ENCODE results near the gene RAB40C. TPM values are rescaled to one million over a fixed set of nuclear protein-coding genes. Genes with fewer than 3 reads are reported as not detected.

The RAB40C gene
- total and polyA plus RNA-seq, 2 experiments from 2014 or later = 9.5 to 18.8 TPM

DNA sequence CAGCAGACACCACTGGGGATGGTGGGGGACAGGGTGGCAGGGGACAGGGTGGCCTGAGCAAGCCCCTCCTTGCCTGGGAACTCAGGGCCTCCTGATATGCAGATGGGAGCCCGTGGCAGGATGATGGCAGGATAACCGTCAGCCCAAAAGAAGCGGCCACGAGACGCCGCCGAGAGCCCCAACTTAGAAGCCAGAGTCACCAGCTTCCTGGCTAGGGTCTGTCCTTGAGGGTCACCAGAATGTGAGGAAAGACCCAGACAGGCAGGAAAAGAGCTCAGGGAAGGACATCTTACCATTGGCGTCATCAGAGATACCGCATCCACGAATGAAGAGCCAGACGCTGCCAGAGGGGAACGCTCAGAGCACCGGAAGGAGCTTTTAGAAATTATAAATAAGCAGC lies 19.4 kb downstream of the RAB40C start:
- Histone ChIP-seq H3K4me1 (ENCODE audit: insufficient read depth) (no peaks in the 10 kb centered on the region), H3K9me3 (ENCODE audit: low read depth) (no peaks in the 10 kb centered on the region), H4K20me1 (ENCODE audit: insufficient read depth) (no peaks in the 10 kb centered on the region), H3K27ac (no peak overlapping the region), H3K27me3 (replicated peaks; ENCODE audit: insufficient read depth) (no peaks in the 10 kb centered on the region), H3F3A (ENCODE audit: insufficient read depth) (no peaks in the 10 kb centered on the region), H3K9ac (no peak overlapping the region), H3K9me2 (ENCODE audit: insufficient read depth) (no peaks in the 10 kb centered on the region), H3K36me3 (ENCODE audit: low read depth) (no peaks in the 10 kb centered on the region), H3K4me2 (ENCODE audit: unreplicated experiment) (no peak overlapping the region), H3K79me2 (ENCODE audit: insufficient read depth) (peaks cover 35% of the 10 kb centered on the region), H3K4me3 (no peak overlapping the region), H2AFZ (no peak overlapping the region)
- 93 to 95% methylated on average over 11 to 13 of the region's 13 CpGs for WGBS, 2 experiments (ENCODE audit: low coverage in 1 of 2, low lambda C conversion rate in 2 of 2, missing lambda C conversion rate in 2 of 2)
- DNase-seq = no peak
- TF ChIP-seq EZH2 (IDR thresholded peaks at IDR 0.05; ENCODE audit: insufficient read depth, poor library complexity, severe bottlenecking) (no peak), EZH2phosphoT487 (IDR thresholded peaks at IDR 0.05; ENCODE audit: insufficient read depth, low read depth) (no peak)
- in situ Hi-C loops (cut with MboI) = no loop called here

DNA sequence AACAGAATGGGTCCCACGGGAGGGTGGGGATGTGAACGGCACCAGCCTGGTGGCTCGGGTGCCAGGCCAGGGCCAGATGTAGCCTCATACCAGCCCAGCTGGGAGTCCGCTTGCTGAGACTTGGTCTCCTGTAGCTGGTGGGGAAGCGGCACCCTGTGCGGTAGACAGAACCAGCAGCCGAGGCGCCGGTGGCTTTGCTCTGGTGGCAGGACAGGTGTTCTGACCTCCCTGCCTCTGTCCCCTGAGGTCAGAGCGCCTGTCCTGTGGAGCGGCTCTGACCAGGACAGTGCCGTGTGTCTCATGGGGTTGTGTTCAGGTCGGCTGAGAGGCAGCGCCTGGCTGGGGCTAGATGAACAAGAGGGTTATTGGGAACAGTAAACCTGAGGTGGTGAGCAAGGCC lies 20.1 kb downstream of the RAB40C start:
- Histone ChIP-seq H3K9me3 (ENCODE audit: low read depth) (no peaks in the 10 kb centered on the region), H3K79me2 (ENCODE audit: insufficient read depth) (peaks cover 32% of the 10 kb centered on the region), H3K4me2 (ENCODE audit: unreplicated experiment) (no peak overlapping the region), H3K27ac (no peak overlapping the region), H2AFZ (no peak overlapping the region), H4K20me1 (ENCODE audit: insufficient read depth) (no peaks in the 10 kb centered on the region), H3K9ac (no peak overlapping the region), H3K4me1 (ENCODE audit: insufficient read depth) (no peaks in the 10 kb centered on the region), H3K27me3 (replicated peaks; ENCODE audit: insufficient read depth) (no peaks in the 10 kb centered on the region), H3K4me3 (no peak overlapping the region), H3K9me2 (ENCODE audit: insufficient read depth) (no peaks in the 10 kb centered on the region), H3F3A (ENCODE audit: insufficient read depth) (no peaks in the 10 kb centered on the region), H3K36me3 (ENCODE audit: low read depth) (no peaks in the 10 kb centered on the region)
- TF ChIP-seq EZH2 (IDR thresholded peaks at IDR 0.05; ENCODE audit: insufficient read depth, poor library complexity, severe bottlenecking) (no peak), EZH2phosphoT487 (IDR thresholded peaks at IDR 0.05; ENCODE audit: insufficient read depth, low read depth) (no peak)
- no peak for DNase-seq
- 84 to 89% methylated on average over 12 to 13 of the region's 14 CpGs for WGBS, 2 experiments (ENCODE audit: low coverage in 1 of 2, low lambda C conversion rate in 2 of 2, missing lambda C conversion rate in 2 of 2)
- in situ Hi-C loops (cut with MboI) = no loop called here

DNA sequence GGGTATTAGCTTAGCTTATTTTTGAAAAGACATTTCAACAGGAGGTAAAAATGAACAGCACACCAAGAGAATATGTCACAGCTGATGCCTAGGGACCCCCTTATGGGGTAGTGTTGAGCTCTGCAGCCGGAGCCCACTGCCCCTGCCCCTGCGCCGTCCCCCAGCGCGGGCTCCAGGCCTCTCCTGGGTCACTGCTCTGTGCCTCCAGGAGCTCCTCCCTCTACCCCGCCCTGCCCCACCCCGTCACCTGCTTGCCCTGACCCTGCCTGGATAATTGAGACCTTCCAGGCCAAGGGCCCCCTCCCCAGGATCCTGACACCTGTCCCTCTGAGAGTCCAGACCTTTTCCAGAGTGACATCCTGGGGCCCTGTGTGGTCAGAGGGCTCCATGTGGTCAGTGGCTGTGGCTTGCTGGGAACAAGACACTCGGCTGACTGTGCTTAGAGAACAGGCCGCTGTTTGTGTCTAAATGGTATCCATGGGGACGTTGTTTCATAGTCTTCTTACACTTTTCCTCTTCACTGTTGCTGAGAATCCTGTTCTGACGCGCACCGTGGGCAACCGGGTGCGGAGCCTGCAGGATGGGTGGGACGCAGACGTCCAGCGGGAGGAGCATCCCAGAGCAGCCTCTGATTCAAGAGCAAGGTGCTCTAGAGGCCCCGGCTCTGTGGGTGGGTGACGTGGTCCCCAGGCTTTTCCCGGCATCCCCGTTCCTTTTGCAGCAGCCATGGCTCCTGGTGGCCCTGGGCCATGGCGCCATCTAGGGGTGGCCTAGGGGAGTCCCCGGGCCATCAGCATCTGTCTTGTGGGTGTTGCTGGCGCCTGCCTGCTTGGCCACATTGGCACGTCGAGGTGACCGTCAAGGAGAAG lies 20.9 kb downstream of the RAB40C start:
- H3F3A ChIP-seq (ENCODE audit: insufficient read depth) = no peaks in the 10 kb centered on the region
- H3K4me2 ChIP-seq (ENCODE audit: unreplicated experiment) = no peak overlapping the region
- no peaks in the 10 kb centered on the region for H4K20me1 ChIP-seq (ENCODE audit: insufficient read depth)
- H3K36me3 ChIP-seq (ENCODE audit: low read depth) = no peaks in the 10 kb centered on the region
- WGBS, 2 experiments (ENCODE audit: low coverage in 1 of 2, low lambda C conversion rate in 2 of 2, missing lambda C conversion rate in 2 of 2) = 78 to 82% methylated on average over 26 to 28 of the region's 28 CpGs
- peaks cover 30% of the 10 kb centered on the region for H3K79me2 ChIP-seq (ENCODE audit: insufficient read depth)
- no peak overlapping the region for H3K27ac ChIP-seq
- in situ Hi-C loops (cut with MboI) = no loop called here
- H3K4me3 ChIP-seq = no peak overlapping the region
- H2AFZ ChIP-seq = no peak overlapping the region
- TF ChIP-seq EZH2phosphoT487 (IDR thresholded peaks at IDR 0.05; ENCODE audit: insufficient read depth, low read depth) (no peak), EZH2 (IDR thresholded peaks at IDR 0.05; ENCODE audit: insufficient read depth, poor library complexity, severe bottlenecking) (no peak)
- no peak overlapping the region for H3K9ac ChIP-seq
- no peaks in the 10 kb centered on the region for H3K9me3 ChIP-seq (ENCODE audit: low read depth)
- H3K4me1 ChIP-seq (ENCODE audit: insufficient read depth) = no peaks in the 10 kb centered on the region
- H3K9me2 ChIP-seq (ENCODE audit: insufficient read depth) = no peaks in the 10 kb centered on the region
- no peaks in the 10 kb centered on the region for H3K27me3 ChIP-seq (replicated peaks; ENCODE audit: insufficient read depth)
- DNase-seq = peak; percentile 52

DNA sequence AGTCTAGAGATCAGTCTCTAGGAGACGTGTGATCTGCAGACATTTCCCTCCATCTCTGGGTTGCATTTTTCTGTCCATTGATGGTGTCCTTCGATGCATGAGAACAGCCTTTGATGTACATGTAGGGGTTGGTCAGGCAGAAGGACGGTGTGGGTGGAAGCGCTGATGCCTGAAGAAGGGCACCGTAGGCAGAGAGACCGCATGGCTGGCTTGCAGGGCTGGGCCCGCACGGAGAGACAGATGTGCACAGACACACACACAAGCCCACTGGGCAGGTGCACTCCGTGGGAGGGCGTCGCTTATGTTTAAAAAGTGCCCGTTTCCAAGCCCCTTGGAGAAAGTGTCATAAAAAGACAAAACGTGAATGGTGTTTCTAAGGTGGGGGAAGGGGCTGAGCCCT lies 25.3 kb downstream of the RAB40C start:
- TF ChIP-seq EZH2 (IDR thresholded peaks at IDR 0.05; ENCODE audit: insufficient read depth, poor library complexity, severe bottlenecking) (no peak), EZH2phosphoT487 (IDR thresholded peaks at IDR 0.05; ENCODE audit: insufficient read depth, low read depth) (no peak)
- H3K4me2 ChIP-seq (ENCODE audit: unreplicated experiment) = no peak overlapping the region
- H4K20me1 ChIP-seq (ENCODE audit: insufficient read depth) = no peaks in the 10 kb centered on the region
- no peaks in the 10 kb centered on the region for H3K9me2 ChIP-seq (ENCODE audit: insufficient read depth)
- H3K79me2 ChIP-seq (ENCODE audit: insufficient read depth) = peaks cover 16% of the 10 kb centered on the region; the same call in 1 of the 2 replicates
- in situ Hi-C loops (cut with MboI) = no loop called here
- WGBS, 2 experiments (ENCODE audit: low coverage in 1 of 2, low lambda C conversion rate in 2 of 2, missing lambda C conversion rate in 2 of 2) = 95 to 99% methylated on average over 13 of the region's 13 CpGs
- no peaks in the 10 kb centered on the region for H3K4me1 ChIP-seq (ENCODE audit: insufficient read depth)
- H3K36me3 ChIP-seq (ENCODE audit: low read depth) = no peaks in the 10 kb centered on the region
- no peaks in the 10 kb centered on the region for H3F3A ChIP-seq (ENCODE audit: insufficient read depth)
- H3K4me3 ChIP-seq = no peak overlapping the region
- no peak for DNase-seq
- H3K9me3 ChIP-seq (ENCODE audit: low read depth) = no peaks in the 10 kb centered on the region
- no peak overlapping the region for H3K9ac ChIP-seq
- no peak overlapping the region for H3K27ac ChIP-seq
- no peaks in the 10 kb centered on the region for H3K27me3 ChIP-seq (replicated peaks; ENCODE audit: insufficient read depth)
- H2AFZ ChIP-seq = no peak overlapping the region
